Neural progenitor cell (in vitro differentiated cells): Measurements from ENCODE around the gene MDC1. TPM values are rescaled to one million over a fixed set of nuclear protein-coding genes. Genes with fewer than 3 reads are reported as not detected.

ENCODE experiments used
- DNase-seq: peaks from one replicate; pipeline ENCODE4 v3.0.0-alpha.2; 2016; ENCODE audit warnings: low spot score
- H2AFZ ChIP-seq: fragments of 200-600 bp; sonication (generic); replicated peaks from 2 replicates; pipeline ENCODE4 v1.6.1; 2016; ENCODE audit warnings: antibody characterized with exemption
- H3F3A ChIP-seq: fragments of 200-600 bp; sonication (generic); 2 replicates; pipeline ENCODE4 v1.6.1; 2016; ENCODE audit warnings: antibody characterized with exemption, low read depth
- H3K27ac ChIP-seq: fragments of 200-600 bp; sonication (generic); 2 replicates; pipeline ENCODE4 v1.5.1; 2016; ENCODE audit warnings: mild to moderate bottlenecking
- H3K27me3 ChIP-seq: fragments of 200-600 bp; sonication (generic); 2 replicates; pipeline ENCODE4 v1.6.1; 2016; ENCODE audit warnings: mild to moderate bottlenecking, moderate library complexity
- H3K36me3 ChIP-seq: fragments of 200-600 bp; sonication (generic); 2 replicates; pipeline ENCODE4 v1.5.1; 2016
- H3K4me1 ChIP-seq: fragments of 200-600 bp; sonication (generic); 2 replicates; pipeline ENCODE4 v1.6.1; 2016; ENCODE audit warnings: mixed run types
- H3K4me2 ChIP-seq: fragments of 200-600 bp; sonication (generic); 2 replicates; pipeline ENCODE4 v1.6.1; 2016
- H3K4me3 ChIP-seq: fragments of 200-600 bp; sonication (generic); 2 replicates; pipeline ENCODE4 v1.5.1; 2016
- H3K79me2 ChIP-seq: fragments of 200-600 bp; sonication (generic); 2 replicates; pipeline ENCODE4 v1.6.1; 2016; ENCODE audit warnings: low read depth
- H3K9ac ChIP-seq: fragments of 200-600 bp; sonication (generic); 2 replicates; pipeline ENCODE4 v1.6.1; 2016
- H3K9me3 ChIP-seq: fragments of 200-600 bp; sonication (generic); 2 replicates; pipeline ENCODE4 v1.5.1; 2016; ENCODE audit warnings: low read depth
- H4K20me1 ChIP-seq: fragments of 200-600 bp; sonication (generic); 2 replicates; pipeline ENCODE4 v1.6.1; 2016; ENCODE audit warnings: low read depth
- H3K27ac Mint-ChIP-seq: 3 replicates; pipeline ENCODE4 v1.8.0; 2021; ENCODE audit warnings: mixed read lengths
- H3K27me3 Mint-ChIP-seq: 2 replicates; pipeline ENCODE4 v1.8.0; 2022; ENCODE audit warnings: low read depth, mild to moderate bottlenecking, inconsistent platforms, moderate library complexity, mixed read lengths; ENCODE audit not compliant: insufficient read depth
- H3K36me3 Mint-ChIP-seq: 3 replicates; pipeline ENCODE4 v1.8.0; 2021; ENCODE audit warnings: mixed read lengths
- H3K4me1 Mint-ChIP-seq: 3 replicates; pipeline ENCODE4 v1.8.0; 2021; ENCODE audit warnings: mixed read lengths
- H3K4me3 Mint-ChIP-seq: 3 replicates; pipeline ENCODE4 v1.8.0; 2021; ENCODE audit warnings: mild to moderate bottlenecking, moderate library complexity, mixed read lengths
- H3K9me3 Mint-ChIP-seq: 3 replicates; pipeline ENCODE4 v1.8.0; 2020; ENCODE audit warnings: mixed read lengths
- EZH2 ChIP-seq: fragments of 200-600 bp; sonication (generic); IDR thresholded peaks from 2 replicates; pipeline ENCODE4 v1.6.1; 2017; ENCODE audit warnings: antibody characterized with exemption, mild to moderate bottlenecking, moderate library complexity
- EZH2phosphoT487 ChIP-seq: fragments of 200-600 bp; sonication (generic); IDR thresholded peaks from 2 replicates; pipeline ENCODE4 v1.6.1; 2017; ENCODE audit warnings: antibody characterized with exemption
- total RNA-seq: library from RNA; depleted of rRNA; stranded (reverse); fragments of >200 nt; gene quantifications from 2 replicates; pipeline ENCODE4 v1.2.3, GENCODE V29; 2015; ENCODE audit warnings: low replicate concordance
- TF ChIP-seq, protein P1 (sequence below): fragments of 200-600 bp; sonication (generic); IDR thresholded peaks from 2 replicates; pipeline ENCODE4 v1.5.1; 2017; ENCODE audit warnings: antibody characterized with exemption, mild to moderate bottlenecking

The MDC1 gene
- total RNA-seq, 1 donor from 2014 or later = 22.6 TPM

DNA sequence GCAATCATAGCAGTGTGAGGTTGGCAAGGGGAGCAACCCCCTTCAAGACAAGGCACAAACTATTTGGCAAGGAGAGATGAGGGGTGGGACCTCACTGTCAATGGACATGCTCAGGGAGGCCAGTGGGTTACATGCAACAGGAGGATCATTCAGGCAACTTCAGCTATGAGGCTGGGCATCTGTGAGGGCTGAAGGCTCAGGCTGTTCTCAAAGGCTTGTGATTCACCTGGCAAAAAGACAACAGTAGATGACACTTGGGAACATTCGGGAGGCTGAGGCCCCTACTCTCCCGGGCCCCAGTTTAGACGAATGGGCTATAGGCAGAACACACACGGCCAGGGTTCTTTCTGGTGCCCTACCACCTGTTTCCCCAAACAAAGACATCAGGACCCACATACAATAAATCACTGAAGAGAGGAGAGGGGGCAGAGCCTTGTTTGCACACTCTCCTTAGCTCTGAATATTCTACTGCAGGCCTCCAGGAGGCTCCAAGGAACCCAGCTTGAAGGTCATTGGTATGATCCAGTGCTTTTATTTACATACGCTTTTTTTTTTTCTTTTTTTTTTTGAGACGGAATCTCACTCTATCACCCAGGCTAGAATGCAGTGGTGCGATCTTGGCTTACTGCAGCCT lies 11.0 kb upstream of the MDC1 start:
- H3F3A ChIP-seq = peaks cover 60% of the 10 kb centered on the region
- H3K36me3 ChIP-seq = peaks cover 6% of the 10 kb centered on the region
- no peaks in the 10 kb centered on the region for H3K27me3 ChIP-seq
- DNase-seq = no peak
- peaks cover 21% of the 10 kb centered on the region for H3K79me2 ChIP-seq
- no peak overlapping the region for H3K4me2 ChIP-seq
- Mint-ChIP-seq H3K4me3 (no peak overlapping the region), H3K36me3 (peaks cover 31% of the 10 kb centered on the region), H3K4me1 (peaks cover 23% of the 10 kb centered on the region), H3K27ac (peak overlapping the region; percentile 53), H3K9me3 (no peaks in the 10 kb centered on the region), H3K27me3 (peaks cover 3% of the 10 kb centered on the region)
- no peak overlapping the region for H3K9ac ChIP-seq
- no peak overlapping the region for H3K4me3 ChIP-seq
- H3K27ac ChIP-seq = no peak overlapping the region
- no peaks in the 10 kb centered on the region for H3K9me3 ChIP-seq
- H2AFZ ChIP-seq = no peak overlapping the region
- TF ChIP-seq EZH2phosphoT487 = no peak
- TF ChIP-seq, protein P1, sequence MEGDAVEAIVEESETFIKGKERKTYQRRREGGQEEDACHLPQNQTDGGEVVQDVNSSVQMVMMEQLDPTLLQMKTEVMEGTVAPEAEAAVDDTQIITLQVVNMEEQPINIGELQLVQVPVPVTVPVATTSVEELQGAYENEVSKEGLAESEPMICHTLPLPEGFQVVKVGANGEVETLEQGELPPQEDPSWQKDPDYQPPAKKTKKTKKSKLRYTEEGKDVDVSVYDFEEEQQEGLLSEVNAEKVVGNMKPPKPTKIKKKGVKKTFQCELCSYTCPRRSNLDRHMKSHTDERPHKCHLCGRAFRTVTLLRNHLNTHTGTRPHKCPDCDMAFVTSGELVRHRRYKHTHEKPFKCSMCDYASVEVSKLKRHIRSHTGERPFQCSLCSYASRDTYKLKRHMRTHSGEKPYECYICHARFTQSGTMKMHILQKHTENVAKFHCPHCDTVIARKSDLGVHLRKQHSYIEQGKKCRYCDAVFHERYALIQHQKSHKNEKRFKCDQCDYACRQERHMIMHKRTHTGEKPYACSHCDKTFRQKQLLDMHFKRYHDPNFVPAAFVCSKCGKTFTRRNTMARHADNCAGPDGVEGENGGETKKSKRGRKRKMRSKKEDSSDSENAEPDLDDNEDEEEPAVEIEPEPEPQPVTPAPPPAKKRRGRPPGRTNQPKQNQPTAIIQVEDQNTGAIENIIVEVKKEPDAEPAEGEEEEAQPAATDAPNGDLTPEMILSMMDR = no peak
- no peak for TF ChIP-seq EZH2
- H3K4me1 ChIP-seq = peaks cover 8% of the 10 kb centered on the region
- peaks cover 71% of the 10 kb centered on the region for H4K20me1 ChIP-seq

DNA sequence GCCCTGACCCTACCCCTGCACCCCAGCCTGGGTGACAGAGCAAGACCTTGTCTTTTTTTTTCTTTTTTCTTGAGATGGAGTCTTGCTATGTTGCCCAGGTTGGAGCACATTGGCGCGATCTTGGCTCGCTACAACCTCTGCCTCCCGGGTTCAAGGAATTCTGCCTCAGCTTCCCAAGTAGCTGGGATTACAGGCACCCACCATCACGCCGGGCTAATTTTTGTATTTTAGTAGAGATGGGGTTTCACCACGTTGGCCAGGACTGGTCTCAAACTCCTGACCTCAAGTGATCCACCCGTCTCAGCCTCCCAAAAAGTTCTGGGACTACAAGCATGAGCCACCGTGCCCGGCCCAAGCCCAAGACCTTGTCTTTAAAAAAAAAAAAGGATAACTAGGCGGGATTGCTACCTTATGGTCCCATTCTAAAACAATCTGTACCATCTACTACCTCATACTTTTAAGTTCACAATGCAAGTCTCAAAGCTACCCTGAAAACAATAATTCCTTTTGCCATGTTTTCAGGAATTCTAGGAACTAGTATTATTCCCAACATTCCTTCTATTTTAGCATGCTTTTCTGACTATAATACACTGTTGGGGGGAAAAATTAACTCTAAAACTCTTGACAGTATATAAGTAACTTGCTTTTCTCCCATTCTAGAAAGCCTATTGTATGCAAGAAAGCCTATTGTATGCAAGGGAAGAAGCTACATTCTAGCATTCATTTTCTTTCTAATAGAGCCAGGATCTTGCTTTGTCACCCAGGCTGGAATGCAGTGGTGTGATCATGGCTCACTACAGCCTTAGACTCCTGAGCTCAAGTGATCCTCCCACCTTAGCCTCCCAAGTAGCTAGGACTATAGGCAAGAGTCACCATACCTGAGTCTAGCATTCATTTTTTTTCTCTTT lies 9.7 kb upstream of the MDC1 start:
- H3K79me2 ChIP-seq = peaks cover 34% of the 10 kb centered on the region
- H3K27ac ChIP-seq = peak overlapping the region; percentile 13
- peaks cover 36% of the 10 kb centered on the region for H3K36me3 Mint-ChIP-seq
- peaks cover 12% of the 10 kb centered on the region for H3K4me1 ChIP-seq
- no peaks in the 10 kb centered on the region for H3K9me3 ChIP-seq
- no peak overlapping the region for H3K9ac ChIP-seq
- DNase-seq = no peak
- H4K20me1 ChIP-seq = peaks cover 84% of the 10 kb centered on the region
- no peak overlapping the region for H3K4me3 ChIP-seq
- peaks cover 33% of the 10 kb centered on the region for H3K4me1 Mint-ChIP-seq
- TF ChIP-seq EZH2 = no peak
- TF ChIP-seq EZH2phosphoT487 = no peak
- TF ChIP-seq, protein P1 = no peak
- no peaks in the 10 kb centered on the region for H3K9me3 Mint-ChIP-seq
- H3K27ac Mint-ChIP-seq = no peak overlapping the region
- H2AFZ ChIP-seq = no peak overlapping the region
- H3K36me3 ChIP-seq = peaks cover 10% of the 10 kb centered on the region
- peaks cover 72% of the 10 kb centered on the region for H3F3A ChIP-seq
- H3K4me3 Mint-ChIP-seq = peak overlapping the region; percentile 3
- H3K27me3 Mint-ChIP-seq = peaks cover 7% of the 10 kb centered on the region
- no peak overlapping the region for H3K4me2 ChIP-seq
- no peaks in the 10 kb centered on the region for H3K27me3 ChIP-seq

DNA sequence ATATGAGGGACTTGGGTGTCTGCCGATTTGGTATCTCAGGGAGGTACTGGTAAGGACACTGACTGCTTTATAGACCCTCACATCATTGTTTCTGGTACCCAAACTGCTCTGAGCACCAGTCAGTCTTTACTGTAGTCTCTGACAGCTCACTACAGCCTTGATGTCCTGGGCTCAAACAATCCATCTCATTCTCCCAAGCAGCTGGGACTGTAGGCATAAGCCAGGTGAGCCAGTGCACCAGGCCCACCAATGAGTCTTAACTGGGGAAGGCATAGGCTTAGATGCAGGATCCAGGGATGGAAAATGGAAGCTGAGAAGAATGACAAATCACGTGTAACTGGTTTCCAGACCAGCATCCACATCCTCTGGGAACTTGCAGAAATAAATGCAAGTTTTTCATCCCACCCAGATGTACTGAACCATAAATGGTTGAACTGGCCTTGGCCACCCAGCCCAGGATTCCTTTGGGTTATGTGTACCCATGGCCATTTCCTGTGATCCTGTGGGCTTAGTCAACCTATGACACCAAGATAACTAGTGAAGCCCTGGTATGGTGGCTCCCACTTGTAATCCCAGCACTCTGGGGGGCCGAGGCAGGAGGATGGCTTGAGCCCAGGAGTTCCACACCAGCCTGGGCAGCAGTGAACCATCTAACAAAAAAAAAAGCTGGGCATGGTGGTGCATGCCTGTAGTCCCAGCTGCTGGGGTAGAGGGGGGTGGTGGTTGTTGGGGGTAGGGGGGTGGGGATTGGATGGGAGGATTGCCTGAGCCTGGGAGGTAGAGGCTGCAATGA lies 8.8 kb upstream of the MDC1 start:
- no peak overlapping the region for H3K4me3 ChIP-seq
- TF ChIP-seq EZH2phosphoT487 (no peak), EZH2 (no peak)
- TF ChIP-seq, protein P1 = no peak
- peaks cover 7% of the 10 kb centered on the region for H3K27me3 Mint-ChIP-seq
- peaks cover 83% of the 10 kb centered on the region for H4K20me1 ChIP-seq
- peaks cover 42% of the 10 kb centered on the region for H3K79me2 ChIP-seq
- H3K9me3 Mint-ChIP-seq = no peaks in the 10 kb centered on the region
- peaks cover 12% of the 10 kb centered on the region for H3K4me1 ChIP-seq
- no peak overlapping the region for H2AFZ ChIP-seq
- peaks cover 10% of the 10 kb centered on the region for H3K36me3 ChIP-seq
- H3K4me3 Mint-ChIP-seq = no peak overlapping the region
- peak overlapping the region; percentile 60 for H3K27ac ChIP-seq
- peaks cover 37% of the 10 kb centered on the region for H3K36me3 Mint-ChIP-seq
- H3F3A ChIP-seq = peaks cover 75% of the 10 kb centered on the region
- H3K27me3 ChIP-seq = no peaks in the 10 kb centered on the region
- peaks cover 33% of the 10 kb centered on the region for H3K4me1 Mint-ChIP-seq
- H3K27ac Mint-ChIP-seq = no peak overlapping the region
- no peak for DNase-seq
- H3K9me3 ChIP-seq = no peaks in the 10 kb centered on the region
- no peak overlapping the region for H3K9ac ChIP-seq
- no peak overlapping the region for H3K4me2 ChIP-seq
